NCI-H2227 treated with DMSO at 0.1 percent for 48 hours (cell line): ENCODE results near the gene LPP.
"Not testable (repeated sequence)": the region's sequence is repeated elsewhere in the genome, so short reads cannot be mapped to it uniquely, and the experiment has no call there.

ENCODE experiments used
- DNase-seq: peaks from one replicate; lab custom pipeline; 2025; lab: John Stamatoyannopoulos, UW

The LPP gene

DNA sequence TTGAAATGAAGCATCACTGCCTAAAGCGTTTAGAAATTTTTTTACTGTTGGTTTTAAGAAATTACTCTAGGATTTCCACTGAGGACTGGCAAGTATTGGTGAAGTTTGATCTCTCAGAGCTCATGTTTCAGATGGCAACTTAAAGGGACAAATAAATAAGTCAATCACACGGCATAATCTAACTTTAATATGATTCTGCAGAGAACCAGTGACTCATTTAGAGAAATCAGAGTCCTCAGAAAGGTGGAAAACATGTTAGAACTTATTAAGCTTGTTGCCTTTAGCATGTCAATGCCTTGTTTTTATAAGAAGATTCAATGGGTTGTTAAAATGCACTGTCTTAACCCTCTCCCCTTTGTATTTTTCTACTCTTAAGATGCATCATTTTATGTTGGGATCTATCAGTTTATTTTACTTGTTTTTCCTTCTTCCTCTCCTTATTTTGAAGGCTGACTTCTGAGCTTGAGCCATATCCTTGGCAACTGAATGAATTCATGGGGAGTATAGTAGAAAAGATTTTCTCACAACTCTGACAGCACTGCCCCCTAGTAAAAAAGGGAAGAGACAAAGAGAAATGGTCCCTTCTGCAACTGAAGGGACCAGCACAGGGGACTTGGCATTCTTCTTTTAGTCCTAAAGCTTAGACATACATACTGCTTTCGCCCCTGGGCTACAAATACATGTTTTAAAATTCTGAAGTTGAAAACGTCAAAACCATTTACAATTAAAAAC, 431.2 kb downstream of the LPP start:
- DNase-seq = no peak

DNA sequence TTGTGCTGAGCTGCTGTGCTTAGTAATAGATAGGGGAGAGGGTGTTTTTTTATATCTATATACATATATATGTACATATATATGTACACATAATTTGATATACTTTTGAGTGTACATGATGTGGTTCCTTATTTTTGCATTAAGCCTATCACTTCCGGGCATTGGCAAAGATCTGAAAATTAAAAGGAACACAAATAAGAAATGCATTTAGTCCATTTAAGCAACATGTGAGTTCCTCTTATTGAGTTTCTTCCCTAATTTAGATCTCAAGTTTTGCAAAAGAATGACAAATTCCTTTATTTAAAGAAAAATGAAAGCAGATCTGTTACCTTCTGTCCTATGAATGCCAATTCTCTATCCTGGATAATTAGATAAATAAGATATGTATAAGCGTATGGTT, 435.1 kb downstream of the LPP start:
- no peak for DNase-seq

DNA sequence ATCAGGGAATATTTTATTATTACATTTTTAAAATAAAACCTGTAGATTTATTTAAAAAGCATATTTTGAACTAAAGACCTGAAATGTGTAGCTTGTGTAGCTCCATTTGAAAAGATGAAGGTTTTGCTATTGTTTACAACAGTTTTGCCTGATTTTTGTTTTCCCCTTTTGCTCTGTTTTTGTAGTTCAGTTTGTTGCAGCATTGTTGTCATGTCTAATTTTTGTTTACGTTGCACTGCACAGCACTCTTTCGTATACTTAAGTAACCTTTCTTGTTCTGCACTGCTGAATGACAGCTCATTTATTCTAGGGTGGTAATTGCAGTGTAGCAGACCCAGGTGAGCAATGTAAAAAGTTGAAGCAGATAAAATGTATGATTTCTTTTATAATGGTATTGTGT, 435.8 kb downstream of the LPP start:
- peak; percentile 7 for DNase-seq

DNA sequence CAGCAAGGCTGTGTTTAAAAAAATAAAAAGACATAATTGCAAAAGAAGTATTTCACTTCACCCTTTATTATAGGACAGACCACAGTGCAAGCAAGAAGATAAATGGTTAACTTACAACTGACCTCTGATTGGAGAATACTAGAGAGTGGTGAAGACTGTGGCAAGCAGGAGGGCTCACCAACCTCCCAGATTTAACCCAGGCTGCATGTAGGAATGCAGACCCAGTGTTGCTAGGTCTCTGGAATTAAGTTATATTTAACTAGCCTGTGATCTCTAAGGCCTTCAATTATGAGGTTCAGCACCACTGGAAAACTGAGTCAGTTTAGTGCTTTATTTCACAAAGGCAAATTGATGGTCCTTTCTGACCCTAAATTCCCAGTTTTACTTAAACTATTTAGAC, 436.6 kb downstream of the LPP start:
- no peak for DNase-seq

DNA sequence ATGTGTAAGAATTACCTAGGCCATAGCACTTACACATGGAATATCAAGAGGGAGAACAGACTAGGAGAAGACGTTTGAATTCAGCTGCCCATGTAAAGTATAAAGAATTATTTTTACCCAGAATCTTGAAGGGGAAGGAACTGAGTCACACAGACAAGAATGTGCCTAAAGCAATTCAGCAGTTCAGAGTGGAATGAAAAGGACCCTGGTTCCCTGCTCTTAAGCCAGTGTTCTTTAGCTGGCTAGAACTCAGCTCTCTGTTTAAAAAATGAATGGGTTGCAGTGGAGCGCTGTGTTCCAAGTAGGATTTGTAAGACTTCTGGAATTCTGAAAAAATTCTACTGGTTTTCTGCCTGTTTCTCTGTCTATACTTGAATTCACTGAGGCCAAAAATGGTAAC, 440.2 kb downstream of the LPP start:
- DNase-seq = no peak

DNA sequence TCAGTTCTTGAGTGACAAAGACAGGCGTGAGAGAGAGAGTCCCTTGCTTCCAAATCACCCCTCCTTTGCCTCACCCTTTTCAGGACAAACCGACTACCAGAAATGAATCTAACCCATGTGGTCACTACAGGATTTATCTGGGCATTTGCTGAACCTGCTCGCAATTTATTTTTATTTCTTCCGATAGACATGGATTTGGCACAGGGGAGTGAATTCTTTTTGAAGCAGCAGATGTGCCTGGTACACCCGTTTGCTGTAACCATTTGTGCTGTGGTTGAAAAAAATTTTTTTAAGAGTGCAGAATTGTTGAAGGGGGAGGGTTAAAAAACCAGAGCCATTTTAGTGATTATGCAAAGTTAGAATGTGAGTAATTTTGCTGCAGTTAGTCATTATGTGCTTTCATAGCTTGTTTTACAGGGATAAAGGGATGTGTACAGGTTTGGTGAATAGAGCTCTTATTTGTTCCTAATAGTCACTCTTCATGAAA, 442.0 kb downstream of the LPP start:
- peak; percentile 16 for DNase-seq

DNA sequence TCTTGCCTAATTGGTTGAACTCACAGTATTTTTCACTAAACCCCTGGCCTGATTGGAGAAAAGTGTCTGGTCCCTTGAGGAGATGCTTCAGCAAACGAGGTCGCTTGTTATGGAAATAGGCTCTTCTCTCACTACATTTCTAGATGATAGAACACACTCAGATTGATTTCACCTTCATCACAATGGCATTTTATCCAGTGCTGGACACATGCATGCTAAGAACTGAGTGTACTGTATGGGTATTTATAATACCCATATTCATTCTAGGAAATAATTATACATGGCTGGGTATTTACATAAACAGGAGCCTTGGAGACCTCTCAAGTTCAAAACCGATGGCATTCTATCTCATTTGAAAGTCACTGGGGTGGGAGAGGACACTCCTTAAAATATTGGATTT, 444.9 kb downstream of the LPP start:
- DNase-seq = no peak

DNA sequence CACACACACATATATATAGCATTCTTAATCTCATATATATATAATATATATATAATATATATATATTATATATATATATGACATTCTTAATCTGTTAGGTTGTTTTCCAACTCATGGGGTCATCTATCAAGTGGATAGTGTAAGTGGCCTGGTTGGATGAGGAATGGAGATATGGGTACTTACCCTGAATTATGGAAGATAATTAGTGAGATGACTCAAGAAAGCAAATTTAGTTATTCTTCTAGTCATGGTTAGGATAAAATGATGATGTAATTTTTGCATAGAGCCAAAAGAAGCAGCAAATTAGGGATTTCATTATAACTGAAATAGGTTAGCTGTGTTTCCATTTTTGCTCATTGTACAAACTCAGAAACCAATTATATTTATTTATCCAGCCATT, 448.2 kb downstream of the LPP start:
- DNase-seq = no peak

DNA sequence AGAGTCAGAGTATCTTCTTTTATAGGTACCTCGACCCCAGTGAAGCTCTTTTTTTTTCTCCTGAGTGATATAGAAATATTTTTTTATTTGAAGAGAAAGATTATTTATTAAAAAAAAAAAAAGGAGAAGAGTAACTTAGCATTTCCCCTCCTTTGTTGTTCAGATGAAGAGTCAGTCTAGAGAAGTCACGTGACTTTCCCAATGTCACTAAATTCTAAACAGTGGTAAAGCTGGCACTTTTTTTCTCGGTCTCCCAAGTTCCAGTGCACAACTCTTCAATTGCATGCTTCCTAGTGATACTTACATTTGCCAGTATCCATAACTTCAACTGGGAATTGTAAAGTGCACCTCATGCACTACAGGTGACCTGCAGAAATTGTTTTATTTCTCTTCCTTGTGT, 448.7 kb downstream of the LPP start:
- DNase-seq = no peak

DNA sequence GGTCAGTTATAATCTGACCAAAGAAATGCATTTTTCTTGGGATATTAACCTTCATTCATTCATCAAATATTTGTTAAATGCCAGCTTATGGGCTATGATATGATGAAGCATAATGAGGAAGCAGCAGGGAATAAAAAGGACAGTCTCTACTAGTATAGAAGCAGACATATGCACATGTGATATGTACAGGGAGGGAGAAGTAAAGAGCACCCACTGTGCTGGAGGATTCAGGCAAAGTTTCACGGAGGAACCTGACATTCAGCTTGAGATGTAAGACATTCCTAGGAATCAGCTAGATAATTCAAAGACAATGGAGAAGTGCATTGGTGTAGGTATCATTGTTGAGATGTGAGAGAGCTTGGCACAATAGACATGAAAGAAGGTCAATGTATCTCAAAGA, 450.7 kb downstream of the LPP start:
- no peak for DNase-seq

DNA sequence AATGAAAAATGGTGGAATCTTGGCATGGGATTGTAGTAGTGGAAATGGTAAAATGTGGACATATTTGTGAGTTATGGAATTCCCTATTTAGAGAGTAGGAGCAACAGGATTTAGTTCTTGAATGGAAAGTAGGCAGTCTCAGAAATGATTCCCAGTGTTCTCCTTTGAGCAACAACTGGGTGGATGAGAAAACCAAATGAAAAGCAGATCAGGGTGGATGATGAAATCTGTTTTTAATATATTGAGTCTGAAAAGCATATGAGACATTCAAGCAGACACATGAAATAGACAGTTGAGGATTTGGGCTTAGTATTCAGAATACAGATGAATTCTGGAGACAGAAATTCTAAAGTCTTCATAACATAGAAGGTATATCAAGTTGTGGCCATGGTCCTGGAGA, 451.3 kb downstream of the LPP start:
- DNase-seq = no peak

DNA sequence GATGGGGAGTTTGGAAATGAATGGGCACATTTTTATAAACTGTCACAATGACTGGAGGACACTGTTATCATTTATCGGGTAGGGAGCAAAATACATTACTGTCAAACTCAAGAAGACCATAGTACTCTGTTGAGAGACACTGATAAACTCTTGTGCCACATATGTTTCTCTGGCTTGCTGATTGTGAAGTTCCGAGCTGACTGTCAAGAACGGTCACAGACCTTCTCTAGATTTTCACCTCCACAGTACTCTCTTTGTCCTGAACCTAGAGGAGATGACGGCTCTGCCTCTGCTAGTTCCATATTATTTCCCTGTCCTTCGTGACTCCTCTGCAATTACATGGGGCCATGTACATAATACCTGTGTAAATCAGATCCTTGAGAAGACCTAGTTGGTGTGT, 451.9 kb downstream of the LPP start:
- no peak for DNase-seq

DNA sequence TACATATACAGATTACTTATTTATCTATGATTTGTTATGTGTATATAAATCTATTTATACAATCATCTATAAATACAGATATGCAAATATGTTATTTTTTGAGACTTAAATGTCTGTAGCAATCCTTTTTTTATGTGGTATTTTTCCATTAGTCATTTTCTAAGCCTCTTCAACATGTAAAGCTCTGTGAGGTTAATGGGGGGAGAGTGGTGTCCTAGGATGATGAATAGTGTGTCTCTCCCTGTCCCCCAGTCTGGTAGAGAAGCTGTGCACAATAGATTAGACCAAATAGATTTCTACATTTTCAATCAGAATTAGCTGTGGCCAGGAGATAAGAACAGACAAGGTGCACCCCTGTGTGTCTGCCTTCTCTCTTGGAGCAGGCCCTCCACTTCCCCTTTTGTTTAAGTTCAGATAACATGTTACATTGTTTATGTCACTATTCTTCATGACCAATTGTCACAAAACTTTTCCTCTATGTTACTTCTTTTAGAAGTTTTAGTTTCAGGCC, 453.9 kb downstream of the LPP start:
- no peak for DNase-seq

DNA sequence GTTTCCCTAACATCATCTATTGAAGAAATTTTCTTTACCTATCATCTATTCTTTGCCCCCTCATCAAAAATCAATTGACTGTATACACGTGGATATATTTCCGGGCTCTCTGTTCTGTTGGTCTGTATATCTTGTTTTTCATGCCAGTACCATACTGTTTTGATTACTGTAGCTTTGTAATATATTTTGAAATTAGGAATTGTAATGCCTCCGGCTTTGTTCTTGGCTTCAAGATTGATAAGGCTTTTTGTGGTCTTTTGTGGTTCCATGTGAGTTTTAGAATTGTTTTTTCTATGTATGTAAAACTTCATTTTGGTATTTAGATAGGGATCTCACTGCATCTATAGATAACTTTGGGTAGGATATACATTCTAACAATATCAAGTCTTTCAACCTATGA, 454.4 kb downstream of the LPP start:
- DNase-seq = no peak

DNA sequence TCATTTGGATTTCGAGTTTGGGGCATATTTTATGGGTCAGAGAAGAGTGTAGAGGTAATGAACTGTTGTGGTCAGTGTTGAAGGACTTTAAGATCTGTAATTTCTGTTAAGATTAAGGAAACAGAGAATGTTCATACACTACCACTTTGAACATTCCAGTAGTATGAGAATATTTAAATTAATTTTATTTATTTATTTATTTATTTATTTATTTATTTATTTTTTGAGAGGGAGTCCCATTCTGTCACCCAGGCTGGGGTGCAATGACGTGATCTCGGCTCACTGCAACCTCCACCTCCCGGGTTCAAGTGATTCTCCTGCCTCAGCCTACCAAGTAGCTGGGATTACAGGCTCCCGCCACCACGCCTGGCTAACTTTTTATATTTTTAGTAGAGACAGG, 459.8 kb downstream of the LPP start:
- DNase-seq = not testable (repeated sequence)

DNA sequence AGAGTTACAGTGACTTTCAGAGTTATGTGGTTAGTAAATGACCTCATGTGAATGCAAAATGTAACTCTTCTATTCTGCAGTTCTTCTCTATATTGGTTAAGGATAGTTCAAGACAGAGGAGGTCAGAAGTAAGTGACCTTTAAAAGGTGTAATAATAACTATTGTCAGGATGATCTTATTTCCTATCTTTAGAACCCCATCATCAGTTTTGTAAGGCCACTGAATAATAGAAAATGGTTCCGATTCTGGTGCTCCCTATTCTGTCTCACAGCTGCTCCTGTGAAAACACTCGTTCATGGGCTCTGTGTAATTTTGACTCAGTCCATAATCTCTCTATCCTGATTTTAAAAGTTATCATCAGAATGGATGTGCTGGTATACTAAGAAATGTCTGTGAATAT, 463.3 kb downstream of the LPP start:
- no peak for DNase-seq

DNA sequence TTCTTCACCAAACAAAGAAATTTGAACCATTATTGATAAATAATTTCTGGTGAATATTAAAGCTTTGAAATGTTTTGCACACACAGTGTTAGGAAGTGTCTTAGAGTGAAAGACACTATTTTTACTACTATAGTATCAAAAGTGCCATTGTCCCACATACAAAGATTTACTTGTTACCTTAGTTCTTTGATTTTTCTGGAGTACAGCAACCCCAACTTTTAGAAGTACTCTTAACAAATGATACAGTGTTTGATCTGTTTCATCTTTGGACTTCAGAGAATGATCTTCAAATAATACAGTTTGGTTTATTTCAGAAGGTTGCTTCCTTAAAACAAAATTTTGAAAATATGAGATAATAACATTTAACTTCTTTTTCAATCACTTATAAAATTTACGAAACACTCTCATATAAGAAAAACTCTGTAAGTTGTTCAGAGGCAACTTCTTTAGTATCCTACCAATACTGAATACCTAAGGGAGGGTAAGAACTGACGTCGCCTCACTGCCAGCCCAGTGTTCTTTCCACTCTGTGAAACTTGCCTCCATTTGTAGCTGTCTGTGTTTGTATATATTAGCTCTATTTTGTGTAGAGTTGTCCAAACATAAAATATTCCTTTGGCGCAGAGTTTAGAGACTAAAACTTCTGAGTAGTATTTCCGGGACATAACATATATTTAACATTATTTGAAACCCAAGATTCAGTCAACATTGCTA, 464.2 kb downstream of the LPP start:
- DNase-seq = no peak

DNA sequence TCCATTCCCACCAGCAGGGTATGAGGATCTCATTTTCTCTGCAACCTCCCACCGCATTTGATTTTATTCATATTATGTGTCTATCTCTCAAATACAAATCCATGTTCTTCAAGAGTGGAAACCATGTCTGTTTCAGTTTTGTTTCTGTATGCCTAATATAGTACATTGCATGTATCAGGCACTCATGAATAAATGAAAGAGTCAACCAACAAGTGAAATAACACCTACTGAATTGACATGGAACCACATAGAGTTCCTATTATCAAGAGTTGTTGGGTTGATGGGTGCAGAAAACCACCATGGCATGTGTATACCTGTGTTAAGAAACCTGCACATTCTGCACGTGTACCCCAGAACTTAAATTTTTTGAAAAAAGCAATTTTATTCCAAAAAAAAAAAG, 466.8 kb downstream of the LPP start:
- DNase-seq = no peak

DNA sequence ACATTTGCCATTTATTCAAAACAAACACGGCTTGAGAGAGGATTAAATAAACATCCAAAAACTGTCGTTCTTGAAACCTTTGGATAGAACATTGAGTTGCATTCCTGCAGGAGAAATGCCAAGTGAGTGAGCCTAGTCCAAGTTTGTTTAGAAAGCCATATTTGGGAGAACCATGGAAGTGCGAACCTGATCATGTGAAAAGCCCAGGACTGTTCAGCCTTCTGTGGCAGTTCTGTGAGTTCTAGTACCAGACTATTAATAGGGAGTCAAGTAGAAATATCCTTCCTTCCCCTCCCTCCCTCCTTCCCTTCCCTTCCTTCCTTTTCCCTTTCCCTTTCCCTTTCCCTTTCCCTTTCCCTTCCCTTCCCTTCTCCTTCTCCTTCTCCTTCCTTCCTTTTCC, 470.4 kb downstream of the LPP start:
- no peak for DNase-seq

DNA sequence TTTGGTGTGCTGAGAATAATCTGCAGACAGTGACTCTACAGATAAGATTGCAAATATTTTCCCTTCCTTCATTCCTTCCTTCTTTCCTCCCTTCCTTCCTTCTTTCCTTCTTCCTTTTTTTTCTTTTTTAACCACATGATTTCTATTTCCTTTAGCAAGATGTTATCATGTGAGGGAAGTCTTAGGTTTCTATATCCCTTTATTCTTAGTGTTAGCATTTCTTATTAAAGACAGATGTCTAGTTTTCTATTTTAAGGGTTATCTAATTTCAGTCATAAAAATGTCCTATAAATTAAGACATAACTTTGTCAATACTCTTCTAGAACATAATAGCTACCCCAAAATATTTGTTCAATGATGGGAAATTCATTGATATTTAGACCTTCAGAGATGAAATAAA, 470.9 kb downstream of the LPP start:
- no peak for DNase-seq

DNA sequence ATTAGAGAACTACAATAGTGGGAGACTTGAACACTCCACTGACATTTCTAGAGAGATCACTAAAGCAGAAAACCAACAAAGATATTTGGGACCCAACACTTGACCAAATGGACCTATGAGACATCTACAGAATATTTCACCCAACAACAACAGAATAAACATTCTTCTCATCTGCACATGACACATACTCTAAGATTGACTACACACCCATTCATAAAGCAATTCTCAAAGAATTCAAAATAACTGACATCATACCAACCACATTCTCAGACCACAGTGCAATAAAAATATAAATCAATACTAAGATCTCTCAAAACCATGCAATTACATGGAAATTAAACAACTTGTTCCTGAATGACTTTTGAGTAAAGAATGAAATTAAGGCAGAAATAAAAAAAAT, 473.7 kb downstream of the LPP start:
- DNase-seq = no peak

DNA sequence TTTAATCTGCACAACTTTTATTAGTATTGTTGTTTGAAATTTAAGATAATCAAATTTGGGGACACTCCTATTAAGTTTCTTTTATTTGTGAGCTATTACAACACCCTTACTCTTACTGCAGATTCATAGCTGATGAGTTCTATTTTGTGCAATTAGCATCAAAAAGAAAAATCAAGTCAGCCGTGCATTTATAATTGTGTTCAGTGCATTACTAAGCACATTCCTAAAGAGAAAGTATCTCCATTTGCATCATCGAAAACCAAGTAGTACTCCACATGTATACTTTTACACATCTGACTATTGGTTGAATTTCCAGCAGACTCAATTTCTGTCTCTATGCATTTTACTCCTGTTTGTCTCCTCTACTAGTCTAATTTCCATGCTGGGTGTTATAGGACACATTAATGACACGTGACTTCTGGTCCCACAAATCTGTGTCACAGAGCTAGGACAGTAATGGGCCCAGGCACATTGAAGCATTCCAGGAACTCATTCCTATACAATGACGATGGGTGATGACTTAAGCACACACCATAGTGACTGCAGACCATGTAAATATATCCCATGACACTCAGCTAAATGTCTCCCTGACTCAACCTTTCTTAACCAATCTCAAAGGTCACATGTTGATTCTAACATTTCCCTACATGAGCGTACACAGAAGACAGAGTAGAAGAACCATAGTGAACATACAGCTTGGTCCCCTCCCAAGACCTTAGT, 477.5 kb downstream of the LPP start:
- DNase-seq = no peak

DNA sequence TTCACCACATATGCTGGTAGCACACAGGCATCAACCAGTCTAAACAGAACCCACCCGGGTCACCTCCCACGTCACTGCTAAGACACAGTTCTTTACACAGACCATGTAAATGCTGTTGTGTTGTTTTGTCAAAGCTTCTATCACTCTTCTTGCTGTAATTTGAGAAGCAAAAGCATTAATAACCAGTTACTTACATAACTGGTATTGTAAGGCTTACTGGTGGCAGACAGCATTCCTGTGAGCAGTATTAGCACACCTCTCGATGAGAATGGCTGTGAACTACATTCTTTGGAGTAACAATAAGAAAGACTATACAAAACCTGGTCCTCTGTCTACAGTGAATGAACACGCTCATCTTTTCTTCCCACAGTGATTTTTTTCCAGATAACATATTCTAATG, 479.2 kb downstream of the LPP start:
- DNase-seq = no peak
